ACC112 (cell line): ENCODE results near the gene PCSK5.
"Not testable (repeated sequence)": the region's sequence is repeated elsewhere in the genome, so short reads cannot be mapped to it uniquely, and the experiment has no call there.

Source experiments
- H2AFZ ChIP-seq: fragments of 200-600 bp; sonication (generic); one replicate; pipeline ENCODE4 v1.6.0; 2017; ENCODE audit warnings: antibody characterized with exemption, low read length; ENCODE audit not compliant: unreplicated experiment
- H3K27ac ChIP-seq: fragments of 200-600 bp; sonication (generic); 2 replicates; pipeline ENCODE4 v1.5.1; 2014; ENCODE audit warnings: low read depth, mild to moderate bottlenecking, antibody characterized with exemption, low read length, moderate library complexity
- H3K27me3 ChIP-seq: fragments of 200-600 bp; sonication (generic); 2 replicates; pipeline ENCODE4 v1.6.1; 2014; ENCODE audit warnings: mild to moderate bottlenecking, antibody characterized with exemption, low read length, moderate library complexity, mixed read lengths; ENCODE audit not compliant: insufficient read depth
- H3K36me3 ChIP-seq: fragments of 200-600 bp; sonication (generic); 2 replicates; pipeline ENCODE4 v1.6.1; 2016; ENCODE audit warnings: mild to moderate bottlenecking, antibody characterized with exemption, low read length, moderate library complexity, mixed read lengths; ENCODE audit not compliant: insufficient read depth
- H3K4me1 ChIP-seq: fragments of 200-600 bp; sonication (generic); one replicate; pipeline ENCODE4 v1.6.1; 2016; ENCODE audit warnings: low read length, mixed read lengths; ENCODE audit not compliant: insufficient read depth, unreplicated experiment, control insufficient read depth
- H3K4me3 ChIP-seq: fragments of 200-600 bp; sonication (generic); 2 replicates; pipeline ENCODE4 v1.5.1; 2014; ENCODE audit warnings: mild to moderate bottlenecking, low read depth, low read length
- H3K79me2 ChIP-seq: fragments of 200-600 bp; sonication (generic); one replicate; pipeline ENCODE4 v1.6.0; 2016; ENCODE audit warnings: low read length; ENCODE audit not compliant: control insufficient read depth, unreplicated experiment, insufficient read depth

PCSK5 gene

GRCh38 chr9:76314321-76314720 is 423.8 kb downstream of the PCSK5 start:
- Histone ChIP-seq H3K4me1 (no peaks in the 10 kb centered on the region), H3K27ac (no peak overlapping the region), H3K36me3 (no peaks in the 10 kb centered on the region), H2AFZ (no peak overlapping the region), H3K79me2 (no peaks in the 10 kb centered on the region), H3K27me3 (no peaks in the 10 kb centered on the region), H3K4me3 (no peak overlapping the region)

- H2AFZ ChIP-seq, result no peak overlapping the region
- H3K79me2 ChIP-seq, result no peaks in the 10 kb centered on the region
- H3K4me3 ChIP-seq, result no peak overlapping the region
- H3K27me3 ChIP-seq, result no peaks in the 10 kb centered on the region
- no peaks in the 10 kb centered on the region for H3K36me3 ChIP-seq
- H3K4me1 ChIP-seq, result no peaks in the 10 kb centered on the region
- H3K27ac ChIP-seq, result no peak overlapping the region
Observed at GRCh38 chr9:76316069-76316468, 425.6 kb downstream of the PCSK5 start.

GRCh38 chr9:76319466-76319865 is 429.0 kb downstream of the PCSK5 start:
- H3K79me2 ChIP-seq, H3K4me1 ChIP-seq, H3K36me3 ChIP-seq, H2AFZ ChIP-seq, H3K4me3 ChIP-seq, H3K27ac ChIP-seq: not testable (repeated sequence)
- H3K27me3 ChIP-seq, result peaks cover 13% of the 10 kb centered on the region

GRCh38 chr9:76321195-76321828 is 430.8 kb downstream of the PCSK5 start:
- H3K79me2 ChIP-seq, result no peaks in the 10 kb centered on the region
- H3K4me3 ChIP-seq, result no peak overlapping the region
- no peak overlapping the region for H2AFZ ChIP-seq
- no peaks in the 10 kb centered on the region for H3K4me1 ChIP-seq
- no peak overlapping the region for H3K27ac ChIP-seq
- no peaks in the 10 kb centered on the region for H3K36me3 ChIP-seq
- H3K27me3 ChIP-seq, result peaks cover 13% of the 10 kb centered on the region

- Histone ChIP-seq H3K4me1 (no peaks in the 10 kb centered on the region), H2AFZ (no peak overlapping the region), H3K27me3 (peaks cover 13% of the 10 kb centered on the region), H3K4me3 (no peak overlapping the region), H3K27ac (no peak overlapping the region), H3K36me3 (no peaks in the 10 kb centered on the region), H3K79me2 (no peaks in the 10 kb centered on the region)
Observed at GRCh38 chr9:76322810-76323209, 432.3 kb downstream of the PCSK5 start.

- H3K36me3 ChIP-seq, result no peaks in the 10 kb centered on the region
- no peaks in the 10 kb centered on the region for H3K4me1 ChIP-seq
- H3K27ac ChIP-seq, result no peak overlapping the region
- H3K4me3 ChIP-seq, result no peak overlapping the region
- no peak overlapping the region for H2AFZ ChIP-seq
- no peaks in the 10 kb centered on the region for H3K79me2 ChIP-seq
- peaks cover 13% of the 10 kb centered on the region for H3K27me3 ChIP-seq
Observed at GRCh38 chr9:76323490-76323889, 433.0 kb downstream of the PCSK5 start.

- H3K27me3 ChIP-seq, result peaks cover 13% of the 10 kb centered on the region
- not testable (repeated sequence) for H2AFZ ChIP-seq, H3K36me3 ChIP-seq, H3K4me1 ChIP-seq, H3K79me2 ChIP-seq, H3K27ac ChIP-seq, H3K4me3 ChIP-seq
Observed at GRCh38 chr9:76324030-76324429, 433.6 kb downstream of the PCSK5 start.

- Histone ChIP-seq H3K27me3 (peaks cover 33% of the 10 kb centered on the region), H2AFZ (no peak overlapping the region), H3K36me3 (no peaks in the 10 kb centered on the region), H3K79me2 (no peaks in the 10 kb centered on the region), H3K27ac (no peak overlapping the region), H3K4me1 (no peaks in the 10 kb centered on the region), H3K4me3 (no peak overlapping the region)
Observed at GRCh38 chr9:76330034-76330433, 439.6 kb downstream of the PCSK5 start.

GRCh38 chr9:76333388-76333787 is 442.9 kb downstream of the PCSK5 start:
- no peak overlapping the region for H3K27ac ChIP-seq
- no peaks in the 10 kb centered on the region for H3K79me2 ChIP-seq
- H3K27me3 ChIP-seq, result peaks cover 47% of the 10 kb centered on the region
- H3K4me3 ChIP-seq, result no peak overlapping the region
- H3K36me3 ChIP-seq, result no peaks in the 10 kb centered on the region
- no peaks in the 10 kb centered on the region for H3K4me1 ChIP-seq
- H2AFZ ChIP-seq, result no peak overlapping the region

GRCh38 chr9:76333964-76334363 is 443.5 kb downstream of the PCSK5 start:
- Histone ChIP-seq H3K4me3 (no peak overlapping the region), H3K79me2 (no peaks in the 10 kb centered on the region), H3K27me3 (peaks cover 53% of the 10 kb centered on the region), H3K36me3 (no peaks in the 10 kb centered on the region), H3K4me1 (no peaks in the 10 kb centered on the region), H2AFZ (no peak overlapping the region), H3K27ac (no peak overlapping the region)

- H3K27me3 ChIP-seq, result peaks cover 53% of the 10 kb centered on the region
- no peak overlapping the region for H2AFZ ChIP-seq
- no peak overlapping the region for H3K27ac ChIP-seq
- H3K4me1 ChIP-seq, result no peaks in the 10 kb centered on the region
- no peaks in the 10 kb centered on the region for H3K36me3 ChIP-seq
- H3K79me2 ChIP-seq, result no peaks in the 10 kb centered on the region
- H3K4me3 ChIP-seq, result no peak overlapping the region
Observed at GRCh38 chr9:76336027-76336426, 445.6 kb downstream of the PCSK5 start.
